A549 (cell line): Measurements from ENCODE around the gene MTX3.

Experiments used
- CBX2 ChIP-seq: fragments of 200-600 bp; sonication (generic); IDR thresholded peaks from 2 replicates; pipeline ENCODE4 v1.6.1; 2016; ENCODE audit warnings: low read depth, mild to moderate bottlenecking, borderline replicate concordance
- CEBPB ChIP-seq, 2 experiments: fragments of >200 bp in 1 of 2; sonication (Bioruptor Twin) in 1 of 2; formaldehyde crosslinking in 1 of 2; IDR thresholded peaks; 2 replicates each; pipeline ENCODE4 v1.6.1; 2012 to 2016
- CHD2 ChIP-seq: fragments of 150-350 bp; IDR thresholded peaks from 2 replicates; pipeline ENCODE4 v1.6.1; 2014; ENCODE audit warnings: low read length; ENCODE audit not compliant: partially characterized antibody
- CTCF ChIP-seq: fragments of >200 bp; sonication (Bioruptor Twin); formaldehyde crosslinking; IDR thresholded peaks from 3 replicates; pipeline ENCODE4 v1.5.1; 2016
- ELK1 ChIP-seq: fragments of 150-350 bp; IDR thresholded peaks from 2 replicates; pipeline ENCODE4 v1.6.1; 2014; ENCODE audit warnings: low read depth, mild to moderate bottlenecking, low read length
- EP300 ChIP-seq, 2 experiments: fragments of >200 bp; sonication (Bioruptor Twin); formaldehyde crosslinking; IDR thresholded peaks; 2 replicates in 1 of 2; 3 replicates in 1 of 2; pipeline ENCODE4 v1.6.1; 2016 to 2017
- HOXA7 ChIP-seq: fragments of 250-450 bp; sonication (Bioruptor Pico); IDR thresholded peaks from 2 replicates; pipeline ENCODE4 v1.5.0; 2020; ENCODE audit warnings: mild to moderate bottlenecking, moderate library complexity
- MAX ChIP-seq: IDR thresholded peaks from 2 replicates; pipeline ENCODE4 v1.6.1; 2012
- MAZ ChIP-seq: fragments of 150-350 bp; IDR thresholded peaks from 2 replicates; pipeline ENCODE4 v1.6.1; 2014; ENCODE audit warnings: antibody characterized with exemption, low read depth, low read length, borderline replicate concordance
- POLR2A ChIP-seq: IDR thresholded peaks from 2 replicates; pipeline ENCODE4 v1.6.1; 2012; ENCODE audit warnings: mild to moderate bottlenecking, low read length
- RAD21 ChIP-seq, 2 experiments: fragments of >200 bp in 1 of 2; sonication (Bioruptor Twin) in 1 of 2; formaldehyde crosslinking in 1 of 2; IDR thresholded peaks in 1 of 2; conservative IDR thresholded peaks in 1 of 2; 2 replicates in 1 of 2; 3 replicates in 1 of 2; pipeline ENCODE4 v1.6.1; 2012 to 2018; ENCODE audit warnings: inconsistent platforms in 1 of 2
- TP53 ChIP-seq: fragments of 250-450 bp; sonication (Bioruptor Pico); IDR thresholded peaks from 2 replicates; pipeline ENCODE4 v1.5.0; 2021; ENCODE audit warnings: mild to moderate bottlenecking, moderate library complexity
- USF2 ChIP-seq: fragments of 450-650 bp; IDR thresholded peaks from 2 replicates; pipeline ENCODE4 v1.6.1; 2014; ENCODE audit warnings: antibody characterized with exemption
- TF ChIP-seq, protein P1 (sequence below): fragments of 200-600 bp; sonication (generic); IDR thresholded peaks from 2 replicates; pipeline ENCODE4 v1.6.1; 2016; ENCODE audit warnings: antibody characterized with exemption, mild to moderate bottlenecking, moderate library complexity

DNA sequence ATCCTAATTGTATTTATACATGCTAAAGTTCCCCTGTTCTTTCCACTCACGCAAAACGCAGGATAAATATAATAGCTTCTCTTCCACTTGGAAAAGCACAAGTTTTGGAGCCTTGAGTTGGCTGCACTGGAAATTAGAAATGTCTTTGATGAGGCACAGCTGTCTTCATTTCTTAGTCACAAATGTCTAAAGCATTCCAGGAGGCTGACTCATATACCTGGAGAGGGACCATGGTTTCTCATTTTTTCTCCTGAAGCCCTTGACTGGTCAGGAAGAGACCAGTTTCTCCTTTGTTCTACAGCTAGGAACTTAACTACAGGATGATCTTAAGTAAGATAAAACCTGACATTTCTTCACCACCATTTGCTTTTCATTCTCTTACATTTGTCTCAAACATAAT, 16.2 kb downstream of the MTX3 start:
- no peak for TF ChIP-seq RAD21 (conservative IDR thresholded peaks at IDR 0.05 in 1 of 2, IDR thresholded peaks at IDR 0.05 in 1 of 2)
- TF ChIP-seq, protein P1, sequence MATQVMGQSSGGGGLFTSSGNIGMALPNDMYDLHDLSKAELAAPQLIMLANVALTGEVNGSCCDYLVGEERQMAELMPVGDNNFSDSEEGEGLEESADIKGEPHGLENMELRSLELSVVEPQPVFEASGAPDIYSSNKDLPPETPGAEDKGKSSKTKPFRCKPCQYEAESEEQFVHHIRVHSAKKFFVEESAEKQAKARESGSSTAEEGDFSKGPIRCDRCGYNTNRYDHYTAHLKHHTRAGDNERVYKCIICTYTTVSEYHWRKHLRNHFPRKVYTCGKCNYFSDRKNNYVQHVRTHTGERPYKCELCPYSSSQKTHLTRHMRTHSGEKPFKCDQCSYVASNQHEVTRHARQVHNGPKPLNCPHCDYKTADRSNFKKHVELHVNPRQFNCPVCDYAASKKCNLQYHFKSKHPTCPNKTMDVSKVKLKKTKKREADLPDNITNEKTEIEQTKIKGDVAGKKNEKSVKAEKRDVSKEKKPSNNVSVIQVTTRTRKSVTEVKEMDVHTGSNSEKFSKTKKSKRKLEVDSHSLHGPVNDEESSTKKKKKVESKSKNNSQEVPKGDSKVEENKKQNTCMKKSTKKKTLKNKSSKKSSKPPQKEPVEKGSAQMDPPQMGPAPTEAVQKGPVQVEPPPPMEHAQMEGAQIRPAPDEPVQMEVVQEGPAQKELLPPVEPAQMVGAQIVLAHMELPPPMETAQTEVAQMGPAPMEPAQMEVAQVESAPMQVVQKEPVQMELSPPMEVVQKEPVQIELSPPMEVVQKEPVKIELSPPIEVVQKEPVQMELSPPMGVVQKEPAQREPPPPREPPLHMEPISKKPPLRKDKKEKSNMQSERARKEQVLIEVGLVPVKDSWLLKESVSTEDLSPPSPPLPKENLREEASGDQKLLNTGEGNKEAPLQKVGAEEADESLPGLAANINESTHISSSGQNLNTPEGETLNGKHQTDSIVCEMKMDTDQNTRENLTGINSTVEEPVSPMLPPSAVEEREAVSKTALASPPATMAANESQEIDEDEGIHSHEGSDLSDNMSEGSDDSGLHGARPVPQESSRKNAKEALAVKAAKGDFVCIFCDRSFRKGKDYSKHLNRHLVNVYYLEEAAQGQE = no peak
- TF ChIP-seq EP300 (IDR thresholded peaks at IDR 0.05) = no peak
- TF ChIP-seq CTCF = no peak
- TF ChIP-seq MAZ = no peak
- no peak for TF ChIP-seq CHD2
- no peak for TF ChIP-seq HOXA7 (CRISPR knock-in tag)
- no peak for TF ChIP-seq POLR2A
- TF ChIP-seq ELK1 = no peak
- no peak for TF ChIP-seq MAX
- no peak for TF ChIP-seq TP53 (CRISPR knock-in tag)
- no peak for TF ChIP-seq CEBPB (IDR thresholded peaks at IDR 0.05)
- no peak for TF ChIP-seq CBX2
- no peak for TF ChIP-seq USF2
